ENCODE data around the gene NDUFB10.

DNA sequence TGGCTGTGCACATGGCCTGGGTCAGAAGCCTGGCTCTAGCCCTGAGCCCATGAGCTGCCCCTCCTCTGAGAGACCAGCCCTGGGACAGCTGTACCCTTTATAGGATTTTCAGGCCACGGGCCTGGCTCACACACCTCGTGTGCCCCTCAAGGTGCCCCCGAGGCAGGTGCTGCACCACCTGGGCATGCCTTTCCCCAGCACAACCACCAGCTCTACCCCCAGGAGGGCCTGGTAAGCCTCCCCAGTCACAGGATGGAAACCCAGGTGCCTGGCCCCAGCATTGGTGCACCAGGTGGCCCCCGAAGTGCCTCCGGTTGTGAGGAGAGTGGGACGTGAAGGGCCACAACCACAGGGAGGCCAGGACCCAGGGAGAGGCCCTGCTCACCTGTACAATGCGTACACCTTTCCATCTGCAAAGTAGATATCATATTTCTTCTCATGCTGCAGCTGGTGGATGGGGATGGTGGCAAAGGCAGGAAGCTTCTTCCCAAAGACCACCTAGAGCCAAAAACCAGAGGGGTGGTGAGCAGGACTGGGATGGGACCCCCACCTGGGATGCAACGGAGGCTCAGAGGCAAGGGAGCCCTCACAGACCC is 44.0 kb downstream of the NDUFB10 start:
- TF ChIP-seq, protein P1, sequence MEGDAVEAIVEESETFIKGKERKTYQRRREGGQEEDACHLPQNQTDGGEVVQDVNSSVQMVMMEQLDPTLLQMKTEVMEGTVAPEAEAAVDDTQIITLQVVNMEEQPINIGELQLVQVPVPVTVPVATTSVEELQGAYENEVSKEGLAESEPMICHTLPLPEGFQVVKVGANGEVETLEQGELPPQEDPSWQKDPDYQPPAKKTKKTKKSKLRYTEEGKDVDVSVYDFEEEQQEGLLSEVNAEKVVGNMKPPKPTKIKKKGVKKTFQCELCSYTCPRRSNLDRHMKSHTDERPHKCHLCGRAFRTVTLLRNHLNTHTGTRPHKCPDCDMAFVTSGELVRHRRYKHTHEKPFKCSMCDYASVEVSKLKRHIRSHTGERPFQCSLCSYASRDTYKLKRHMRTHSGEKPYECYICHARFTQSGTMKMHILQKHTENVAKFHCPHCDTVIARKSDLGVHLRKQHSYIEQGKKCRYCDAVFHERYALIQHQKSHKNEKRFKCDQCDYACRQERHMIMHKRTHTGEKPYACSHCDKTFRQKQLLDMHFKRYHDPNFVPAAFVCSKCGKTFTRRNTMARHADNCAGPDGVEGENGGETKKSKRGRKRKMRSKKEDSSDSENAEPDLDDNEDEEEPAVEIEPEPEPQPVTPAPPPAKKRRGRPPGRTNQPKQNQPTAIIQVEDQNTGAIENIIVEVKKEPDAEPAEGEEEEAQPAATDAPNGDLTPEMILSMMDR (IDR thresholded peaks at IDR 0.05) = no peak
- no peak for TF ChIP-seq POLR2AphosphoS5 (IDR thresholded peaks at IDR 0.05; ENCODE audit: low read depth, low read length)
- TF ChIP-seq, protein P2, sequence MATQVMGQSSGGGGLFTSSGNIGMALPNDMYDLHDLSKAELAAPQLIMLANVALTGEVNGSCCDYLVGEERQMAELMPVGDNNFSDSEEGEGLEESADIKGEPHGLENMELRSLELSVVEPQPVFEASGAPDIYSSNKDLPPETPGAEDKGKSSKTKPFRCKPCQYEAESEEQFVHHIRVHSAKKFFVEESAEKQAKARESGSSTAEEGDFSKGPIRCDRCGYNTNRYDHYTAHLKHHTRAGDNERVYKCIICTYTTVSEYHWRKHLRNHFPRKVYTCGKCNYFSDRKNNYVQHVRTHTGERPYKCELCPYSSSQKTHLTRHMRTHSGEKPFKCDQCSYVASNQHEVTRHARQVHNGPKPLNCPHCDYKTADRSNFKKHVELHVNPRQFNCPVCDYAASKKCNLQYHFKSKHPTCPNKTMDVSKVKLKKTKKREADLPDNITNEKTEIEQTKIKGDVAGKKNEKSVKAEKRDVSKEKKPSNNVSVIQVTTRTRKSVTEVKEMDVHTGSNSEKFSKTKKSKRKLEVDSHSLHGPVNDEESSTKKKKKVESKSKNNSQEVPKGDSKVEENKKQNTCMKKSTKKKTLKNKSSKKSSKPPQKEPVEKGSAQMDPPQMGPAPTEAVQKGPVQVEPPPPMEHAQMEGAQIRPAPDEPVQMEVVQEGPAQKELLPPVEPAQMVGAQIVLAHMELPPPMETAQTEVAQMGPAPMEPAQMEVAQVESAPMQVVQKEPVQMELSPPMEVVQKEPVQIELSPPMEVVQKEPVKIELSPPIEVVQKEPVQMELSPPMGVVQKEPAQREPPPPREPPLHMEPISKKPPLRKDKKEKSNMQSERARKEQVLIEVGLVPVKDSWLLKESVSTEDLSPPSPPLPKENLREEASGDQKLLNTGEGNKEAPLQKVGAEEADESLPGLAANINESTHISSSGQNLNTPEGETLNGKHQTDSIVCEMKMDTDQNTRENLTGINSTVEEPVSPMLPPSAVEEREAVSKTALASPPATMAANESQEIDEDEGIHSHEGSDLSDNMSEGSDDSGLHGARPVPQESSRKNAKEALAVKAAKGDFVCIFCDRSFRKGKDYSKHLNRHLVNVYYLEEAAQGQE (IDR thresholded peaks at IDR 0.05; ENCODE audit: insufficient read depth in 1 of 2, low read depth in 2 of 2, low read length in 1 of 2) = no peak
- no peak for TF ChIP-seq TCF7L2 (IDR thresholded peaks at IDR 0.05; ENCODE audit: low read depth, low read length)
- no peak for TF ChIP-seq SIN3A (IDR thresholded peaks at IDR 0.05; ENCODE audit: borderline replicate concordance, insufficient read depth, low read depth, low read length)
